Natural killer cell (primary cell): Measurements from ENCODE around the gene SPCS3. TPM values are rescaled to one million over a fixed set of nuclear protein-coding genes. Genes with fewer than 3 reads are reported as not detected.
A peak's percentile ranks its signal among the peaks of the same experiment; 100 is the strongest.

Source experiments
- ATAC-seq, 3 donors: fragments of 150-1000 bp in 2 of 3; fragments of 200-7000 bp in 1 of 3; cut with Tn5 transposase; 1 replicate in 1 of 3; 2 replicates in 2 of 3; pipeline ENCODE4 v1.10.0; 2021; ENCODE audit warnings: mild to moderate bottlenecking in 2 of 3, moderate library complexity in 2 of 3
- DNase-seq, 2 donors: peaks; one replicate each; pipeline versions ENCODE4 v3.0.0 to v3.0.0-alpha.2; 2013 to 2021; ENCODE audit warnings: mixed read lengths in 1 of 2
- H3K27ac ChIP-seq: one replicate; pipeline ENCODE4 v1.5.1; 2013; ENCODE audit warnings: mild to moderate bottlenecking, low read length
- H3K27me3 ChIP-seq: one replicate; pipeline ENCODE4 v1.6.1; 2013; ENCODE audit warnings: low read length; ENCODE audit not compliant: control insufficient read depth, insufficient read depth
- H3K36me3 ChIP-seq: one replicate; pipeline ENCODE4 v1.6.1; 2013; ENCODE audit warnings: low read length; ENCODE audit not compliant: control insufficient read depth, insufficient read depth
- H3K4me1 ChIP-seq: one replicate; pipeline ENCODE4 v1.6.1; 2013; ENCODE audit warnings: low read length; ENCODE audit not compliant: control insufficient read depth, insufficient read depth
- H3K4me3 ChIP-seq: one replicate; pipeline ENCODE4 v1.5.1; 2013; ENCODE audit warnings: low read length
- H3K9me3 ChIP-seq: one replicate; pipeline ENCODE4 v1.6.1; 2013; ENCODE audit warnings: low read length; ENCODE audit not compliant: control insufficient read depth, insufficient read depth
- H3K27ac Mint-ChIP-seq, 2 donors: one replicate each; pipeline ENCODE4 v1.8.0; 2022; ENCODE audit warnings: mild to moderate bottlenecking in 2 of 2, mixed read lengths in 2 of 2, moderate library complexity in 1 of 2
- H3K27me3 Mint-ChIP-seq, 2 donors: one replicate each; pipeline ENCODE4 v1.8.0; 2022; ENCODE audit warnings: low read depth in 2 of 2, mixed read lengths in 2 of 2
- H3K36me3 Mint-ChIP-seq: one replicate; pipeline ENCODE4 v1.8.0; 2022; ENCODE audit warnings: mixed read lengths
- H3K4me1 Mint-ChIP-seq, 2 donors: one replicate each; pipeline ENCODE4 v1.8.0; 2022; ENCODE audit warnings: mixed read lengths in 2 of 2
- H3K4me3 Mint-ChIP-seq: one replicate; pipeline ENCODE4 v1.8.0; 2022; ENCODE audit warnings: mild to moderate bottlenecking, moderate library complexity, mixed read lengths
- H3K9me3 Mint-ChIP-seq, 2 donors: one replicate each; pipeline ENCODE4 v1.8.0; 2022; ENCODE audit warnings: mixed read lengths in 2 of 2
- CTCF ChIP-seq: fragments of 200-600 bp; IDR thresholded peaks from one replicate; pipeline ENCODE4 v1.8.0; 2022; ENCODE audit warnings: antibody characterized with exemption
- WGBS: methylation state at CpG from one replicate; pipeline ENCODE4 v1.1.7; 2013; ENCODE audit warnings: missing lambda C conversion rate; ENCODE audit not compliant: insufficient coverage; 5-methylcytosine and 5-hydroxymethylcytosine counted together
- intact Hi-C: fragments of 100-400 bp; cut with micrococcal nuclease; formaldehyde crosslinking; loops from one replicate; pipeline ENCODE4 v1.14.2; 2022
- total RNA-seq, 4 donors: library from RNA; stranded (reverse); fragments of 120-200 nt in 1 of 4; gene quantifications; one replicate each; pipeline versions ENCODE4 v1.2.3 to v1.2.4, GENCODE V29; 2013 to 2022

The SPCS3 gene
- total RNA-seq, 3 donors from 2014 or later (not counting 1 experiment from before 2014, with no cell fraction given): 157 to 204 (median 171) TPM

- no peaks in the 10 kb centered on the region for H3K9me3 ChIP-seq
- 0% methylated on average over 1 of the region's 2 CpGs for WGBS
- H3K4me1 Mint-ChIP-seq: peaks cover 0 to 5% of the 10 kb centered on the region in 2 donors
- H3K9me3 Mint-ChIP-seq: no peaks in the 10 kb centered on the region
- peaks cover 0 to 3% of the 10 kb centered on the region in 2 donors for H3K27me3 Mint-ChIP-seq
- no peaks in the 10 kb centered on the region for H3K36me3 ChIP-seq
- no peaks in the 10 kb centered on the region for H3K4me1 ChIP-seq
- H3K27me3 ChIP-seq: no peaks in the 10 kb centered on the region
- H3K4me3 Mint-ChIP-seq: no peak overlapping the region
- DNase-seq (peak in 1 of 2 donors; percentile 2), ATAC-seq (no peak)
- H3K4me3 ChIP-seq: no peak overlapping the region
- TF ChIP-seq CTCF: peak; percentile 24
- intact Hi-C loops: no loop called here
- no peaks in the 10 kb centered on the region for H3K36me3 Mint-ChIP-seq
- H3K27ac Mint-ChIP-seq: no peak overlapping the region
- H3K27ac ChIP-seq: no peak overlapping the region
Observed at GRCh38 chr4:176376032-176376614, 56.4 kb downstream of the SPCS3 start.

- DNase-seq (peak in 1 of 2 donors; percentile 6), ATAC-seq (no peak)
- Mint-ChIP-seq H3K4me1 (peaks cover 0 to 5% of the 10 kb centered on the region in 2 donors), H3K27ac (no peak overlapping the region), H3K27me3 (no peaks in the 10 kb centered on the region), H3K9me3 (no peaks in the 10 kb centered on the region), H3K4me3 (no peak overlapping the region), H3K36me3 (no peaks in the 10 kb centered on the region)
- TF ChIP-seq CTCF: no peak
- no peaks in the 10 kb centered on the region for H3K9me3 ChIP-seq
- no peak overlapping the region for H3K27ac ChIP-seq
- intact Hi-C loops: no loop called here
- H3K4me1 ChIP-seq: no peaks in the 10 kb centered on the region
- no peak overlapping the region for H3K4me3 ChIP-seq
- H3K27me3 ChIP-seq: no peaks in the 10 kb centered on the region
- H3K36me3 ChIP-seq: no peaks in the 10 kb centered on the region
Observed at GRCh38 chr4:176377780-176378179, 58.0 kb downstream of the SPCS3 start.

GRCh38 chr4:176380352-176381157, 60.8 kb downstream of the SPCS3 start:
- Mint-ChIP-seq H3K4me1 (peaks cover 0 to 5% of the 10 kb centered on the region in 2 donors), H3K27me3 (no peaks in the 10 kb centered on the region), H3K4me3 (no peak overlapping the region), H3K27ac (no peak overlapping the region), H3K9me3 (no peaks in the 10 kb centered on the region), H3K36me3 (no peaks in the 10 kb centered on the region)
- Histone ChIP-seq H3K4me3 (no peak overlapping the region), H3K27me3 (no peaks in the 10 kb centered on the region), H3K36me3 (no peaks in the 10 kb centered on the region), H3K4me1 (no peaks in the 10 kb centered on the region), H3K27ac (no peak overlapping the region), H3K9me3 (no peaks in the 10 kb centered on the region)
- peak in 1 of 3 donors; percentile 7 for ATAC-seq
- intact Hi-C loops: no loop called here
- TF ChIP-seq CTCF: no peak
- no peak for DNase-seq
- 79% methylated on average over 11 of the region's 11 CpGs for WGBS

Other genes starting within 250 kb of the SPCS3 start
- not detected for gene SPATA4, start 124.4 kb upstream of the SPCS3 start, total RNA-seq
- gene ASB5, start 50.7 kb upstream of the SPCS3 start, total RNA-seq: not detected